SK-N-SH (cell line): Measurements from ENCODE around the gene MALAT1. TPM values are rescaled to one million over a fixed set of nuclear protein-coding genes. Genes with fewer than 3 reads are reported as not detected.

Source experiments
- CTCF ChIA-PET: fragments of 300-600, 350-600 bp; formaldehyde crosslinking; extraction: SDS; loops from one replicate; lab custom pipeline; 2021; lab: Yijun Ruan, JAX
- POLR2A ChIA-PET: fragments of 350-600 bp; sonication (Branson Sonifier 250); formaldehyde crosslinking; extraction: SDS; loops from one replicate; lab custom pipeline; 2020; ENCODE audit warnings: antibody characterized with exemption, inconsistent platforms; lab: Yijun Ruan, JAX
- DNase-seq: peaks from one replicate; pipeline ENCODE4 v3.0.0; 2012
- H2AFZ ChIP-seq: fragments of 200-600 bp; sonication (generic); 2 replicates; pipeline ENCODE4 v1.8.1; 2016; ENCODE audit warnings: antibody characterized with exemption, mild to moderate bottlenecking, low read depth
- H3F3A ChIP-seq: fragments of 200-600 bp; sonication (generic); replicated peaks from 2 replicates; pipeline ENCODE3; 2016; ENCODE audit warnings: antibody characterized with exemption, mild to moderate bottlenecking; ENCODE audit not compliant: insufficient read depth
- H3K27ac ChIP-seq, 2 experiments: fragments of 200-500 bp in 1 of 2; fragments of 200-600 bp in 1 of 2; sonication (Bioruptor generic) in 1 of 2; sonication (generic), shearing (Covaris generic) in 1 of 2; 2 replicates each; pipeline versions ENCODE4 v1.5.1 to v1.6.1; 2014 to 2016; ENCODE audit warnings: low read depth in 2 of 2, inconsistent platforms in 1 of 2, low read length in 1 of 2, mild to moderate bottlenecking in 1 of 2, mixed read lengths in 1 of 2
- H3K27me3 ChIP-seq: fragments of 200-600 bp; sonication (generic), shearing (Covaris generic); 2 replicates; pipeline ENCODE4 v1.6.1; 2016; ENCODE audit warnings: mixed run types; ENCODE audit not compliant: insufficient read depth
- H3K36me3 ChIP-seq, 2 experiments: fragments of 200-500 bp in 1 of 2; fragments of 200-600 bp in 1 of 2; sonication (Bioruptor generic) in 1 of 2; sonication (generic) in 1 of 2; replicated peaks in 1 of 2; 2 replicates each; pipeline versions ENCODE3 to v1.5.1; 2014 to 2016; ENCODE audit warnings: low read length in 1 of 2, mild to moderate bottlenecking in 1 of 2; ENCODE audit not compliant: insufficient read depth in 2 of 2, control insufficient read depth in 1 of 2
- H3K4me1 ChIP-seq, 2 experiments: fragments of 200-500 bp in 1 of 2; fragments of 200-600 bp in 1 of 2; sonication (Bioruptor generic) in 1 of 2; sonication (generic), shearing (Covaris generic) in 1 of 2; 2 replicates each; pipeline versions ENCODE4 v1.5.1 to v1.6.1; 2014 to 2016; ENCODE audit warnings: low read depth in 1 of 2, low read length in 1 of 2, mixed run types in 1 of 2; ENCODE audit not compliant: insufficient read depth in 2 of 2, control insufficient read depth in 1 of 2
- H3K4me2 ChIP-seq: fragments of 200-600 bp; sonication (generic), shearing (Covaris generic); 2 replicates; pipeline ENCODE4 v1.6.1; 2017; ENCODE audit warnings: mixed run types
- H3K4me3 ChIP-seq, 2 experiments: fragments of 200-500 bp in 1 of 2; fragments of 200-600 bp in 1 of 2; sonication (Bioruptor generic) in 1 of 2; sonication (generic), shearing (Covaris generic) in 1 of 2; 2 replicates each; pipeline versions ENCODE4 v1.5.1 to v1.8.1; 2014 to 2016; ENCODE audit warnings: low read depth in 2 of 2, inconsistent platforms in 1 of 2, low read length in 1 of 2, mild to moderate bottlenecking in 1 of 2, mixed read lengths in 1 of 2, moderate library complexity in 1 of 2
- H3K79me2 ChIP-seq: fragments of 200-600 bp; sonication (generic); 2 replicates; pipeline ENCODE4 v1.8.1; 2017; ENCODE audit warnings: mild to moderate bottlenecking; ENCODE audit not compliant: insufficient read depth
- H3K9ac ChIP-seq: fragments of 200-600 bp; sonication (generic); 2 replicates; pipeline ENCODE4 v1.6.1; 2017; ENCODE audit warnings: mixed run types
- H3K9me2 ChIP-seq: fragments of 200-600 bp; sonication (generic); 2 replicates; pipeline ENCODE4 v1.6.1; 2017; ENCODE audit warnings: mixed run types
- H3K9me3 ChIP-seq: fragments of 200-600 bp; sonication (generic); 2 replicates; pipeline ENCODE4 v1.6.1; 2017; ENCODE audit warnings: mixed run types, mild to moderate bottlenecking, moderate library complexity
- H4K20me1 ChIP-seq: fragments of 200-600 bp; sonication (generic); 2 replicates; pipeline ENCODE4 v1.6.1; 2017; ENCODE audit warnings: mild to moderate bottlenecking, mixed run types; ENCODE audit not compliant: insufficient read depth
- EZH2phosphoT487 ChIP-seq: fragments of 200-600 bp; sonication (generic); IDR thresholded peaks from 2 replicates; pipeline ENCODE4 v1.6.1; 2017; ENCODE audit warnings: low read depth, mixed run types, mild to moderate bottlenecking, antibody characterized with exemption, moderate library complexity, borderline replicate concordance
- FOXJ3 ChIP-seq: sonication (generic); formaldehyde crosslinking; IDR thresholded peaks from 2 replicates; pipeline ENCODE4 v1.5.1; 2020; ENCODE audit warnings: mild to moderate bottlenecking, missing genetic modification reagents
- FOXM1 ChIP-seq: IDR thresholded peaks from 2 replicates; pipeline ENCODE4 v1.4.0; 2012; ENCODE audit warnings: low read depth, mild to moderate bottlenecking
- GABPA ChIP-seq: IDR thresholded peaks from 2 replicates; pipeline ENCODE4 v1.4.0; 2012; ENCODE audit warnings: low read depth, mild to moderate bottlenecking
- GATA2 ChIP-seq: sonication (generic); formaldehyde crosslinking; IDR thresholded peaks from 2 replicates; pipeline ENCODE4 v1.5.0; 2020; ENCODE audit warnings: mild to moderate bottlenecking, missing genetic modification reagents
- IRF3 ChIP-seq: fragments of 150-350 bp; IDR thresholded peaks from 2 replicates; pipeline ENCODE4 v1.6.1; 2016; ENCODE audit warnings: mild to moderate bottlenecking, low read depth, low read length
- JUND ChIP-seq: IDR thresholded peaks from 2 replicates; pipeline ENCODE4 v1.4.0; 2012
- MXI1 ChIP-seq: IDR thresholded peaks from 2 replicates; pipeline ENCODE4 v1.6.1; 2012; ENCODE audit warnings: mild to moderate bottlenecking, low read depth, low read length, improper control_type of control experiment
- NFIC ChIP-seq: IDR thresholded peaks from 2 replicates; pipeline ENCODE4 v1.4.0; 2012; ENCODE audit warnings: borderline replicate concordance
- PBX3 ChIP-seq: IDR thresholded peaks from 2 replicates; pipeline ENCODE4; 2012
- POLR2AphosphoS5 ChIP-seq: IDR thresholded peaks from 2 replicates; pipeline ENCODE4 v1.6.1; 2012; ENCODE audit warnings: low read depth, low read length
- RCOR1 ChIP-seq: fragments of 150-350 bp; IDR thresholded peaks from 2 replicates; pipeline ENCODE4 v1.6.1; 2017; ENCODE audit warnings: antibody characterized with exemption, low read length
- RFX5 ChIP-seq: IDR thresholded peaks from 2 replicates; pipeline ENCODE4 v1.6.1; 2012; ENCODE audit warnings: mild to moderate bottlenecking, improper control_type of control experiment, low read length
- RXRA ChIP-seq: IDR thresholded peaks from 2 replicates; pipeline ENCODE4 v1.4.0; 2012; ENCODE audit warnings: low read depth, mild to moderate bottlenecking, borderline replicate concordance
- SMC3 ChIP-seq: IDR thresholded peaks from 2 replicates; pipeline ENCODE4 v1.6.1; 2012; ENCODE audit warnings: low read depth, low read length, improper control_type of control experiment
- TAF1 ChIP-seq: IDR thresholded peaks from 2 replicates; pipeline ENCODE4 v1.6.1; 2012; ENCODE audit warnings: low read depth, mild to moderate bottlenecking, low read length, moderate library complexity, borderline replicate concordance
- TCF12 ChIP-seq: IDR thresholded peaks from 2 replicates; pipeline ENCODE4 v1.4.0; 2012
- TEAD4 ChIP-seq: IDR thresholded peaks from 2 replicates; pipeline ENCODE4 v1.4.0; 2012; ENCODE audit warnings: mild to moderate bottlenecking, borderline replicate concordance; ENCODE audit not compliant: insufficient read depth
- YY1 ChIP-seq: IDR thresholded peaks from 2 replicates; pipeline ENCODE4 v1.4.0; 2012; ENCODE audit warnings: low read depth, mild to moderate bottlenecking
- WGBS: methylation state at CpG from one replicate; pipeline ENCODE4 v1.1.6; 2017; ENCODE audit warnings: low lambda C conversion rate; 5-methylcytosine and 5-hydroxymethylcytosine counted together
- polyA plus RNA-seq, 3 experiments: library from polyadenylated mRNA; depleted of rRNA; stranded (reverse); fragments of >200 nt; gene quantifications; 2 replicates each; pipeline ENCODE4 v1.2.3, GENCODE V29; 2012
- TF ChIP-seq, protein P1 (sequence below): fragments of 150-350 bp; IDR thresholded peaks from 2 replicates; pipeline ENCODE4 v1.6.1; 2017; ENCODE audit warnings: antibody characterized with exemption, low read length, low read depth, borderline replicate concordance

Gene MALAT1
- polyA plus RNA-seq, 1 of the 3 experiments (the other 2 are of a cell fraction), result 285 TPM

- H3K27me3 ChIP-seq, result no peaks in the 10 kb centered on the region
- no peaks in the 10 kb centered on the region for H3K9me2 ChIP-seq
- ChIA-PET CTCF (interaction anchor here (0.7 to 13.1 kb wide), 19 partner anchors 11 to 361 kb away, joined by 3 to 295 read pairs (median 9); partner anchors contain the start of genes EHBP1L1, FAM89B, KCNK7 and LTBP3), POLR2A (interaction anchor here (1.0 to 1.5 kb wide), 7 partner anchors 9 to 75 kb away, joined by 3 to 7 read pairs (median 4); partner anchors contain the start of genes FAM89B, PCNX3, SCYL1 and ZNRD2)
- H3F3A ChIP-seq, result peaks cover 42% of the 10 kb centered on the region
- H3K79me2 ChIP-seq, result no peaks in the 10 kb centered on the region
- peak overlapping the region in 1 of 2 experiments; percentile 43; a peak in 2 of 4 replicates for H3K4me3 ChIP-seq
- H2AFZ ChIP-seq, result no peak overlapping the region
- peak overlapping the region in 1 of 2 experiments; percentile 29; a peak in 1 of 4 replicates for H3K27ac ChIP-seq
- peaks cover 0 to 47% of the 10 kb centered on the region in 2 experiments for H3K36me3 ChIP-seq
- no peak overlapping the region for H3K9ac ChIP-seq
- peak; percentile 88 for DNase-seq
- TF ChIP-seq JUND (no peak), FOXJ3 (CRISPR knock-in tag) (no peak), TAF1 (no peak), NFIC (no peak), RCOR1 (no peak), RFX5 (no peak), PBX3 (no peak), SMC3 (no peak), EZH2phosphoT487 (no peak)
- peaks cover 4 to 12% of the 10 kb centered on the region in 2 experiments; a peak in 1 of 4 replicates for H3K4me1 ChIP-seq
- H4K20me1 ChIP-seq, result peaks cover 20% of the 10 kb centered on the region
- H3K4me2 ChIP-seq, result peak overlapping the region; percentile 71; the same call in 1 of the 2 replicates
- H3K9me3 ChIP-seq, result no peaks in the 10 kb centered on the region
- WGBS, result 76% methylated on average over 23 of the region's 60 CpGs
These were observed 41.0 kb downstream of the MALAT1 start for GRCh38 chr11:65539744-65540289.

- Histone ChIP-seq H3F3A (peaks cover 42% of the 10 kb centered on the region), H3K4me3 (peak overlapping the region; percentile 43 to 49), H3K9ac (no peak overlapping the region), H3K4me2 (peak overlapping the region; percentile 71), H2AFZ (no peak overlapping the region), H3K27me3 (no peaks in the 10 kb centered on the region), H3K27ac (peak overlapping the region; percentile 29 to 81), H3K36me3 (peaks cover 0 to 50% of the 10 kb centered on the region in 2 experiments), H3K79me2 (no peaks in the 10 kb centered on the region), H3K4me1 (peaks cover 4 to 12% of the 10 kb centered on the region in 2 experiments; a peak in 1 of 4 replicates), H3K9me3 (no peaks in the 10 kb centered on the region), H3K9me2 (no peaks in the 10 kb centered on the region), H4K20me1 (peaks cover 20% of the 10 kb centered on the region)
- ChIA-PET CTCF (interaction anchor here (0.6 to 13.1 kb wide), 33 partner anchors 8 to 360 kb away, joined by 3 to 295 read pairs (median 5); partner anchors contain the start of genes EHBP1L1, FAM89B, KCNK7 and LTBP3), POLR2A (interaction anchor here (0.7 to 1.6 kb wide), 10 partner anchors 10 to 97 kb away, joined by 3 to 7 read pairs (median 4); partner anchors contain the start of genes FAM89B, PCNX3, SCYL1 and SIPA1)
- peak; percentile 99 for DNase-seq
- WGBS, result 2% methylated on average over 11 of the region's 78 CpGs
- TF ChIP-seq GABPA (no peak), POLR2AphosphoS5 (peak; percentile 23; the same call in 1 of the 2 replicates), RXRA (no peak), RFX5 (no peak), SMC3 (peak; percentile 83), EZH2phosphoT487 (no peak), PBX3 (peak; percentile 5; the same call in 1 of the 2 replicates), YY1 (no peak), TAF1 (no peak), GATA2 (CRISPR knock-in tag) (no peak), MXI1 (peak; percentile 55), JUND (no peak), TCF12 (no peak), FOXJ3 (CRISPR knock-in tag) (0 out of 2 replicates have a peak, but pooled peaks have one; percentile 12), TEAD4 (no peak), IRF3 (no peak), RCOR1 (no peak), FOXM1 (no peak; the same call in 1 of the 2 replicates)
- TF ChIP-seq, protein P1, sequence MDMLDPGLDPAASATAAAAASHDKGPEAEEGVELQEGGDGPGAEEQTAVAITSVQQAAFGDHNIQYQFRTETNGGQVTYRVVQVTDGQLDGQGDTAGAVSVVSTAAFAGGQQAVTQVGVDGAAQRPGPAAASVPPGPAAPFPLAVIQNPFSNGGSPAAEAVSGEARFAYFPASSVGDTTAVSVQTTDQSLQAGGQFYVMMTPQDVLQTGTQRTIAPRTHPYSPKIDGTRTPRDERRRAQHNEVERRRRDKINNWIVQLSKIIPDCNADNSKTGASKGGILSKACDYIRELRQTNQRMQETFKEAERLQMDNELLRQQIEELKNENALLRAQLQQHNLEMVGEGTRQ, result no peak
These were observed 41.6 kb downstream of the MALAT1 start for GRCh38 chr11:65540290-65541092.
